Nucleus accumbens (tissue), 56 donors: ENCODE results near the gene NAXE.
A peak's percentile ranks its signal among the peaks of the same experiment; 100 is the strongest.
"Not testable (repeated sequence)": the region's sequence is repeated elsewhere in the genome, so short reads cannot be mapped to it uniquely, and the experiment has no call there.

Source experiments
- DNase-seq, 56 donors: peaks; one replicate each; lab custom pipeline; 2025; lab: John Stamatoyannopoulos, UW

NAXE gene

DNA sequence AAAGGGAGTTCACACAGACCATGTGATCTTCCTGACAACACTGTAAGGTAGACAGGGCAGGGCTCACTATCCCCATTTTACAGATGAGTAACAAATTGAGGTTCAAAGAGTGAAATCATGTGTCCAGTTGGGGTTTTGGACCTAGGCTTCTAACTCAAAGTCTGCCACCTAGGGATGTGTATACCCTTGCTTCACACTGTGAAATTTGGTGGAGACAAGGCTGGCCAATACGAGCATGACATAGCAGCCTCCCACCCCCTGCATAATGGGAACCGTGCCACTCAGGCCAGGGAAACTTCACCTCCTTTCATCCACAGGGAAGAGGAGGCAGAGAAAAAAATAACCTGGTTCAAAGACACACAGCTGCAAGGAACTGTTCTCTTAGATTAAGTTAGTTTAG lies 26.1 kb upstream of the NAXE start:
- no peak for DNase-seq

DNA sequence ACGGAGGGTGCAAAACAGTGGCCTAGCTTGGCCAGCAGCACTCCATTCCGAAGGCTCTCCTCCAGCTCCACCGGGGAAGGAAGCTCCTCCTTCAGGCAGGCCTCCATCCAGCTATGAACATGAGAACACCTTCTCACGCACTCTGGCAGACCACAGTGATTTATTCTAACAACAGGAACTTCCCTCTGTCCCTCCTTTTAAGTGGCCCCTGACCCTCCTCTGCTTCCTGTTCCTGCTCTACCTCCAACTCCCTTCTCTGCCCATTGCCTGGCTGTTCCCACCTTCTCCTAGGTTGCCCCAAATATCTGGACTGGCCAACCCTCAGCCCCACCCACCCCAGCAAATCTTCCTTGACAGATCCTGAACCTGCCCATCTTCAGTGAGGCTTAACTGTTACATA lies 25.1 kb upstream of the NAXE start:
- DNase-seq = no peak

GRCh38 chr1:156571261-156571852 lies 20.2 kb upstream of the NAXE start:
- DNase-seq = no peak

- peak in 52 of 56 donors; percentile 12 to 85 (median 55) for DNase-seq
These were observed 19.5 kb upstream of the NAXE start, which contains the start of gene IQGAP3 for GRCh38 chr1:156571919-156572662. Gene IQGAP3 (minus strand): TSS chr1:156572565. CDS start chr1:156572529, 36 bp downstream.

DNA sequence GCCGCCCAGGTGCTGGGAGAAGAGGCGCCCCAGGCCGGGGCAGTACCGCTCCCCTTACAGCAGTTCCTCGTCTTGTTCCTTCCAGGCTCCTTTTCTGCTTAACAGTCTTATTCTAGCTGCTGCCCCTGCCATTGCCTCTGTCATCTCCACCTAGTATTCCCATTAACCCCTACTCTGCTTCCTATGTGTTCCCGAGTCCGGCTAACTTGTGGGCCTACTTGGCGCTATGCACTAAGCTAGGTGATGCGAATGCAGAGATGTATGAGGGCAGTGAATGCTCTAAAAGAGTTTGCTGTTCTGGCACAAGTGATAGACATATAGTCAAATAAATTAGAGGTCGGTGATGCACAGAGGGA lies 18.9 kb upstream of the NAXE start:
- peak in 1 of 56 donors; percentile 20 for DNase-seq

DNA sequence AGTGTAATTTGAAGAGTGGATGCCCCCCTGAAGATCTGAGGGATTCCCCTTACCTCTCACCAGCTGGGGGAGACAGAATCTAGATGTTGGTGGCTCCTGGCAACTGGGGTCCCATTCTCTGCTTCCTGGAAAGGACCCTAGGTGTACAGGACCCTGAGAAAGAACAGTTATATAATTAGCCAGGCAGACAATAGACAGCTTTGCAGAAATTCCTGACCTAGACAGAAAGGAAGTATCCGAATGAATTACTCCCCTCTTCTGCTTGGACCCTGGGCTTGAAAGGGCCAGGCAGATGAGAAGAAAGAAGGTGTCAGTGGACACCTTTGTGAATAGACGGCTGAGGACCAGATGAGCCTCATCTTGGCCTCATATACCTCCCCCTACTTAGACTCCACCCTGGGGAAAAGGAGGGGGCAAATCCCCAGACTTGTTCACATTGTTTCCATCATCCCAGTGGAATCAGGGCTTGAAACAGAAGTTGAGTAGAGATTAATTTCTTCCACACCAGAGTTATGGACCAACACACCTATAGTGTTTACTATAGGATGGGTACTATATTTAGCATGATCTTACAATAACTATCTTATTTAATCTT lies 17.4 kb upstream of the NAXE start:
- no peak for DNase-seq

DNA sequence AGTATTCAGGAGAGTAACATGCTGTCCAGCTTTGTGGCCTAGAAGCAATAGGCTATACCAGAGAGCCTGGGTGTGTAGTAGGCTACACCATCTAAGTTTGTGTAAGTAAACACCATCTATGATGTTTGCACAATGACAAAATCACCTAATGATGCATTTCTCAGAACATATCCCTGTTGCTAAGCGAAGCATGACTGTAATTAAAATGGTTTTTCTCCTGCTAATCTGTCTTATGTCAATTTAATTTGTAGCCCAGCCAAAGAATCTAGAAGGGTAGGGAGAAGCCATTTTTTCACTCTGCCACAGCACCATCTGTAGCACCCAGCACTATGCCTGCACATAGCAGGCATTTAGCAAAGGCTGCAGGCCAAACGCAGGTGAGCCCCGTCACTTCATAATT lies 14.0 kb upstream of the NAXE start:
- no peak for DNase-seq

DNA sequence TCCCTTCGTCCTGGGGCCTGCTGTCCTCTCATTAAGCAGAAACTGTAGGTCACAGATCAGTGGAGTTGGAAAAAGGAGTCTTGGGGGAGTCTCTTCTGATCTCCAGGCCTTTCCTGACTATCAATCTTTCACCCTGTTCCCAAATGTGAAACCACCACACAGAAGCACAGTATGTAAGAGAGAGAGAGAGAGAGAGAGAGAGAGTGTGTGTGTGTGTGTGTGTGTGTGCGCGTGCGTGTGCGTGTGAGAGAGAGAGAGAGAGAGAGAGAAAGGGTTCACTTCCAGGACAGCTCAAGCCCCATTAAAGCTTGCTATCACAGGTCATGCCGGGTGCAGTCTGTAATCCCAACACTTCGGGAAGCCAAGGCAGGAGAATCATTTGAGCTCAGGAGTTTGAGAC lies 13.5 kb upstream of the NAXE start:
- DNase-seq = no peak

DNA sequence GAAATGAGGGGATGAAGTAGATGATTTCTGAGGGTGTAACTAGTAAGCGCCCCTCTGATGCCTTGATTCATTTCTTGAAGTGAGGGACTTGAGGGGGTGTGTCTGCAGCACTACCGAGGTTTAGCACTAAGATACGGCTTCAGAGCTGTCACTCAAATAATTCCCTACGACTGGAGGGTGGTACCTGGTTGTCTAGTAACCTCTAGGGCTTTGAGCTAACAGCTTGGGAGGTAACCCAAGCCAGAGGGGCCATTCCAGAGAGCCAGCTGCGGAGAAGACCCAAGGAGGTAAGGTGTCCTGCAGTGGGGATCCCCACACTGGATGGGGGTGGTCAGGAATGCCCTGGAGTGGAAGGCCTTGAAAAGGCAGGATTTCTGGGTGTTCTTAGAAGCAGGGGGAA lies 12.1 kb upstream of the NAXE start, which contains the start of gene TTC24:
Gene TTC24 (plus strand): TSS at position 252 of the 400 bp plus-strand sequence. CDS start 1,642 bp downstream, outside the sequence.
- DNase-seq = no peak

- peak in 1 of 56 donors; percentile 3 for DNase-seq
These were observed 9.8 kb upstream of the NAXE start for GRCh38 chr1:156581661-156582387.

- no peak for DNase-seq
These were observed 9.1 kb upstream of the NAXE start for GRCh38 chr1:156582388-156583017.

- DNase-seq = peak in 47 of 56 donors; percentile 7 to 85 (median 37)
These were observed 7.6 kb upstream of the NAXE start for GRCh38 chr1:156583821-156584622.

GRCh38 chr1:156584813-156585212 lies 6.8 kb upstream of the NAXE start:
- no peak for DNase-seq

- no peak for DNase-seq
These were observed 5.3 kb upstream of the NAXE start for GRCh38 chr1:156586323-156586722.

GRCh38 chr1:156586892-156587477 lies 4.6 kb upstream of the NAXE start:
- DNase-seq = no peak

DNA sequence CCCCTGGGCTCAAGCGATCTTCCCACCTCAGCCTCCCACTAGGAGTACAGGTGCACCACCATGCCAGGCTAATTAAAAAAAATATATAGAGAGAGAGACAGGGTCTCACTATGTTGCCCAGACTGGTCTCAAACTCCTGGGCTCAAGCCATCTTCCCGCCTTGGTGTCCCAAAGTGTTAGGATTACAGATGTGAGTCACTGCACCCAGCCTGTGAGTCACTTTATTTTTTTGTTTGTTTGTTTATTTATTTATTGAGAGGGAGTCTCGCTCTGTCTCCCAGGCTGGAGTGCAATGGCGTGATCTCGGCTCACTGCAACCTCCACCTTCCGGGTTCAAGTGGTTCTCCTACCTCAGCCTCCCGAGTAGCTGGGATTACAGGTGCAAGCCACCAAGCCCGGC lies 3.6 kb upstream of the NAXE start:
- DNase-seq = not testable (repeated sequence)

DNA sequence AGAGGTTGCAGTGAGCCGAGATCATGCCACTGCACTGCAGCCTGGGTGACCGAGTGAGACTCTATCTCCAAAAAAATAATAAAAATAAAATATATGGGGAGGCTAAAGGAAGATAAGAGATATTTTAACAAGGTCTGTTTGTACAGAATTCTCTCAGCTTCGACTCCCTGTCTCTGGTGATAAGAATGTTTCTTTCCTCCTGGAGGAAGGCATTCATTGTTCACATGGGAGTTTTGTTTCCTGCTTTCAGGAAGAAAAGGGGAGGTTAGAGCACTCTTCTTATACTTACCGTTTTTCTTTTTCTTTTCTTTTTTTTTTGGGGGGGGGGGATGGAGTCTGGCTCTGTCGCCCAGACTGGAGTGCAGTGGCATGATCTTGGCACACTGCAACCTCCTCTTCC lies 2.0 kb upstream of the NAXE start:
- no peak for DNase-seq

- DNase-seq = no peak
These were observed 1.0 kb upstream of the NAXE start for GRCh38 chr1:156590326-156591180.

DNA sequence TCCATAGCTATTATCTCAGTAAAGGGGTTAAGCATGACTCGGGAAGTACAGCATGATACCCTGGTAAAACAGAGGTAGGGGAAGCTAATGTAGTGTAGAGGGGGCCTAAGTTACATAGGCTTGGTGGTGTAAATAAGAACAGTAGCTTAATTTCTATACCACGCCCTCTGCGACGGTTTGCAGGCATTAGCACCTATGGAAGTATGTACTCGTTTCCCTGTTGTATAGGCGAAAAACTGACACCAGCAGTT lies 470 bp upstream of the NAXE start:
- peak in 1 of 56 donors; percentile 54 for DNase-seq
